ENCODE measurements around the gene NINJ2.

Gene NINJ2

GRCh38 chr12:612293-612692, 51.0 kb downstream of the NINJ2 start:
- no peak for DNase-seq

- DNase-seq, result no peak
Measured at GRCh38 chr12:611721-612120, 51.5 kb downstream of the NINJ2 start.

- no peak for DNase-seq
Measured at GRCh38 chr12:608921-609320, 54.3 kb downstream of the NINJ2 start.

GRCh38 chr12:608413-608812, 54.8 kb downstream of the NINJ2 start:
- no peak for DNase-seq

GRCh38 chr12:607541-608001, 55.7 kb downstream of the NINJ2 start:
- no peak for DNase-seq

- DNase-seq, result no peak
Measured at GRCh38 chr12:604956-605355, 58.3 kb downstream of the NINJ2 start.

- no peak for DNase-seq
Measured at GRCh38 chr12:602700-603068, 60.6 kb downstream of the NINJ2 start.

- DNase-seq, result no peak
Measured at GRCh38 chr12:601976-602699, 61.1 kb downstream of the NINJ2 start.

GRCh38 chr12:599756-600155, 63.5 kb downstream of the NINJ2 start:
- DNase-seq, result no peak

GRCh38 chr12:597926-598568, 65.2 kb downstream of the NINJ2 start:
- no peak for DNase-seq

- no peak for DNase-seq
Measured at GRCh38 chr12:593396-594270, 69.6 kb downstream of the NINJ2 start.

GRCh38 chr12:592024-592505, 71.2 kb downstream of the NINJ2 start:
- no peak for DNase-seq

- no peak for DNase-seq
Measured at GRCh38 chr12:591167-592023, 71.8 kb downstream of the NINJ2 start.

- no peak for DNase-seq
Measured at GRCh38 chr12:590206-590750, 73.0 kb downstream of the NINJ2 start.

GRCh38 chr12:588646-589045, 74.6 kb downstream of the NINJ2 start:
- DNase-seq, result no peak

- DNase-seq, result no peak
Measured at GRCh38 chr12:588024-588322, 75.3 kb downstream of the NINJ2 start.

GRCh38 chr12:587132-588023, 75.9 kb downstream of the NINJ2 start:
- no peak for DNase-seq

- no peak for DNase-seq
Measured at GRCh38 chr12:586318-587071, 76.8 kb downstream of the NINJ2 start.

GRCh38 chr12:585062-586061, 77.9 kb downstream of the NINJ2 start:
- DNase-seq, result no peak
